CD4-positive, alpha-beta T cell (primary cell): Measurements from ENCODE around the gene VPS18. TPM values are rescaled to one million over a fixed set of nuclear protein-coding genes. Genes with fewer than 3 reads are reported as not detected.

Experiments
- ATAC-seq: fragments of 200-7000 bp; cut with Tn5 transposase; one replicate; pipeline ENCODE4 v1.10.0; 2022; ENCODE audit warnings: mild to moderate bottlenecking; ENCODE audit not compliant: poor library complexity
- CTCF ChIA-PET: fragments of 350-600 bp; sonication (Branson Sonifier 250); formaldehyde crosslinking; loops from one replicate; lab custom pipeline; 2021; ENCODE audit warnings: antibody characterized with exemption, inconsistent platforms; lab: Charles Lee
- POLR2A ChIA-PET: fragments of 350-600 bp; sonication (Branson Sonifier 250); formaldehyde crosslinking; loops from one replicate; lab custom pipeline; 2021; ENCODE audit warnings: antibody characterized with exemption, inconsistent platforms; lab: Charles Lee
- DNase-seq, 14 experiments: peaks; one replicate each; pipeline ENCODE4 v3.0.0-alpha.2; 2013 to 2020; ENCODE audit warnings: mixed read lengths in 2 of 14
- H3K27ac ChIP-seq, 2 donors: one replicate each; pipeline versions ENCODE4 v1.5.1 to v1.7.0; 2013; ENCODE audit warnings: low read length in 2 of 2, low read depth in 1 of 2, mild to moderate bottlenecking in 1 of 2
- H3K27me3 ChIP-seq, 2 experiments: 1 replicate in 1 of 2; 2 replicates in 1 of 2; pipeline versions ENCODE4 v1.6.1 to v1.7.0; 2013; ENCODE audit warnings: low read length in 2 of 2, control low read depth in 1 of 2, mild to moderate bottlenecking in 1 of 2, moderate library complexity in 1 of 2; ENCODE audit not compliant: insufficient read depth in 2 of 2, control insufficient read depth in 1 of 2
- H3K36me3 ChIP-seq: one replicate; pipeline ENCODE4 v1.6.1; 2013; ENCODE audit warnings: low read length, control low read depth; ENCODE audit not compliant: insufficient read depth
- H3K4me1 ChIP-seq: one replicate; pipeline ENCODE4 v1.6.1; 2013; ENCODE audit warnings: low read length, control low read depth; ENCODE audit not compliant: insufficient read depth
- H3K4me3 ChIP-seq: one replicate; pipeline ENCODE4 v1.5.1; 2013; ENCODE audit warnings: mild to moderate bottlenecking, low read length, moderate library complexity
- H3K9me3 ChIP-seq, 2 experiments: 1 replicate in 1 of 2; 2 replicates in 1 of 2; pipeline versions ENCODE4 v1.6.1 to v1.7.0; 2013; ENCODE audit warnings: low read length in 2 of 2, mild to moderate bottlenecking in 2 of 2, control low read depth in 1 of 2, moderate library complexity in 1 of 2; ENCODE audit not compliant: control insufficient read depth in 1 of 2, insufficient read depth in 1 of 2
- H3K27ac Mint-ChIP-seq: one replicate; pipeline ENCODE4 v1.8.0; 2020; ENCODE audit warnings: mixed read lengths
- H3K27me3 Mint-ChIP-seq: one replicate; pipeline ENCODE4 v1.8.0; 2021; ENCODE audit warnings: mixed read lengths
- H3K36me3 Mint-ChIP-seq: one replicate; pipeline ENCODE4 v1.8.0; 2021; ENCODE audit warnings: low read depth, mixed read lengths
- H3K4me1 Mint-ChIP-seq: one replicate; pipeline ENCODE4 v1.8.0; 2021; ENCODE audit warnings: low read depth, mixed read lengths
- H3K4me3 Mint-ChIP-seq: one replicate; pipeline ENCODE4 v1.8.0; 2020; ENCODE audit warnings: mild to moderate bottlenecking, mixed read lengths
- H3K9me3 Mint-ChIP-seq: one replicate; pipeline ENCODE4 v1.8.0; 2020; ENCODE audit warnings: mixed read lengths
- intact Hi-C, 2 experiments: fragments of 100-400 bp; cut with DNase I in 1 of 2; cut with micrococcal nuclease in 1 of 2; formaldehyde crosslinking; loops; one replicate each; pipeline versions ENCODE4 v1.15.1 to v1.9.0; 2023 to 2025; cut with DNase I, micrococcal nuclease
- total RNA-seq, 174 experiments: library from RNA in 2 of 174; stranded (reverse) in 2 of 174; gene quantifications; one replicate each; pipeline ENCODE4 v1.2.3 and lab custom pipeline; 2021 to 2026
- TF ChIP-seq, protein P1 (sequence below): fragments of 200-600 bp; IDR thresholded peaks from one replicate; pipeline ENCODE4 v1.8.0; 2022; ENCODE audit warnings: antibody characterized with exemption, mild to moderate bottlenecking

Gene VPS18
- total RNA-seq, 2 experiments from 2014 or later: 20.8 to 21.7 TPM

- intact Hi-C loops: loop anchor here in 1 of 2 experiments (2.0 kb wide), 1 partner anchor 19 kb away; no protein-coding TSS in a partner anchor
- CTCF ChIA-PET: interaction anchor here (1.0 to 4.8 kb wide), 4 partner anchors 9 to 27 kb away, joined by 3 to 43 read pairs (median 5); no protein-coding TSS in a partner anchor
These were observed 37.3 kb downstream of the VPS18 start for GRCh38 chr15:40931300-40932142.

DNA sequence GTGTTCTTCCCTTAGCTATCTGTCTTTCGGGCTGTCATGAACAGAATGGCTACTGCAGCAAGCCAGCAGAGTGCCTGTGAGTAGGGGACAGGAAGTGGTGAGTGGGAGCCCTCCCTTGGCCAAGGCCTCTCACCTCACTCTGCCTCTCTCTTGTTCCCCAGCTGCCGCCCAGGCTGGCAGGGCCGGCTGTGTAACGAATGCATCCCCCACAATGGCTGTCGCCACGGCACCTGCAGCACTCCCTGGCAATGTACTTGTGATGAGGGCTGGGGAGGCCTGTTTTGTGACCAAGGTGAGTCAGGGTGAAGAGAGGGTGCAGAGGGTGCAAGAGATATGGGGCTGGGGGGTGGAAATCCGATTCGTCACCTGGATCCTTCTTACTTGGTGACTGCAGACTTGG lies 37.9 kb downstream of the VPS18 start:
- ChIA-PET POLR2A (interaction anchor here (5.9 kb wide), 1 partner anchor 9 kb away, joined by 49 read pairs; no protein-coding TSS in a partner anchor), CTCF (interaction anchor here (1.0 to 2.0 kb wide), 2 partner anchors 26 to 28 kb away, joined by 3 to 6 read pairs; no protein-coding TSS in a partner anchor)
- H3K36me3 Mint-ChIP-seq: no peaks in the 10 kb centered on the region
- Histone ChIP-seq H3K36me3 (no peaks in the 10 kb centered on the region), H3K27ac (no peak overlapping the region), H3K4me1 (peaks cover 45% of the 10 kb centered on the region), H3K9me3 (peaks cover 0 to 24% of the 10 kb centered on the region in 2 experiments), H3K27me3 (peaks cover 49 to 51% of the 10 kb centered on the region in 2 experiments), H3K4me3 (no peak overlapping the region)
- intact Hi-C loops: loop anchor here in 1 of 2 experiments (2.0 kb wide), 1 partner anchor 19 kb away; no protein-coding TSS in a partner anchor
- peaks cover 39% of the 10 kb centered on the region for H3K4me1 Mint-ChIP-seq
- no peaks in the 10 kb centered on the region for H3K9me3 Mint-ChIP-seq
- DNase-seq (no peak), ATAC-seq (no peak)
- TF ChIP-seq, protein P1, sequence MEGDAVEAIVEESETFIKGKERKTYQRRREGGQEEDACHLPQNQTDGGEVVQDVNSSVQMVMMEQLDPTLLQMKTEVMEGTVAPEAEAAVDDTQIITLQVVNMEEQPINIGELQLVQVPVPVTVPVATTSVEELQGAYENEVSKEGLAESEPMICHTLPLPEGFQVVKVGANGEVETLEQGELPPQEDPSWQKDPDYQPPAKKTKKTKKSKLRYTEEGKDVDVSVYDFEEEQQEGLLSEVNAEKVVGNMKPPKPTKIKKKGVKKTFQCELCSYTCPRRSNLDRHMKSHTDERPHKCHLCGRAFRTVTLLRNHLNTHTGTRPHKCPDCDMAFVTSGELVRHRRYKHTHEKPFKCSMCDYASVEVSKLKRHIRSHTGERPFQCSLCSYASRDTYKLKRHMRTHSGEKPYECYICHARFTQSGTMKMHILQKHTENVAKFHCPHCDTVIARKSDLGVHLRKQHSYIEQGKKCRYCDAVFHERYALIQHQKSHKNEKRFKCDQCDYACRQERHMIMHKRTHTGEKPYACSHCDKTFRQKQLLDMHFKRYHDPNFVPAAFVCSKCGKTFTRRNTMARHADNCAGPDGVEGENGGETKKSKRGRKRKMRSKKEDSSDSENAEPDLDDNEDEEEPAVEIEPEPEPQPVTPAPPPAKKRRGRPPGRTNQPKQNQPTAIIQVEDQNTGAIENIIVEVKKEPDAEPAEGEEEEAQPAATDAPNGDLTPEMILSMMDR: no peak
- peaks cover 60% of the 10 kb centered on the region for H3K27me3 Mint-ChIP-seq
- no peak overlapping the region for H3K4me3 Mint-ChIP-seq
- no peak overlapping the region for H3K27ac Mint-ChIP-seq

More at GRCh38 chr15:40931300-40932142, 37.3 kb downstream of the VPS18 start:
- H3K4me3 Mint-ChIP-seq: peak overlapping the region; percentile 48
- Histone ChIP-seq H3K4me3 (no peak overlapping the region), H3K27ac (no peak overlapping the region), H3K9me3 (peaks cover 0 to 28% of the 10 kb centered on the region in 2 experiments), H3K27me3 (peaks cover 56 to 57% of the 10 kb centered on the region in 2 experiments), H3K36me3 (no peaks in the 10 kb centered on the region), H3K4me1 (peaks cover 51% of the 10 kb centered on the region)
- ATAC-seq (no peak), DNase-seq (no peak)
- H3K27ac Mint-ChIP-seq: no peak overlapping the region
- no peaks in the 10 kb centered on the region for H3K36me3 Mint-ChIP-seq
- H3K27me3 Mint-ChIP-seq: peaks cover 66% of the 10 kb centered on the region
- H3K4me1 Mint-ChIP-seq: peaks cover 46% of the 10 kb centered on the region
- no peaks in the 10 kb centered on the region for H3K9me3 Mint-ChIP-seq
- TF ChIP-seq, protein P1: no peak
- POLR2A ChIA-PET: interaction anchor here (1.3 to 5.9 kb wide), 2 partner anchors 10 to 28 kb away, joined by 3 to 49 read pairs; no protein-coding TSS in a partner anchor

- POLR2A ChIA-PET: interaction anchor here (5.9 kb wide), 1 partner anchor 9 kb away, joined by 49 read pairs; no protein-coding TSS in a partner anchor
- Histone ChIP-seq H3K4me3 (no peak overlapping the region), H3K9me3 (peaks cover 0 to 24% of the 10 kb centered on the region in 2 experiments), H3K36me3 (no peaks in the 10 kb centered on the region), H3K27me3 (peaks cover 43 to 44% of the 10 kb centered on the region in 2 experiments), H3K27ac (no peak overlapping the region), H3K4me1 (peaks cover 38% of the 10 kb centered on the region)
- Mint-ChIP-seq H3K36me3 (no peaks in the 10 kb centered on the region), H3K4me3 (peak overlapping the region; percentile 42), H3K27ac (no peak overlapping the region), H3K4me1 (peaks cover 36% of the 10 kb centered on the region), H3K9me3 (no peaks in the 10 kb centered on the region), H3K27me3 (peaks cover 56% of the 10 kb centered on the region)
- TF ChIP-seq, protein P1: no peak
- intact Hi-C loops: loop anchor here in 1 of 2 experiments (2.0 kb wide), 1 partner anchor 20 kb away; no protein-coding TSS in a partner anchor
- DNase-seq: no peak
- ATAC-seq: no peak
- CTCF ChIA-PET: no interaction called here
These were observed 38.6 kb downstream of the VPS18 start for GRCh38 chr15:40932649-40933516.
